Heart left ventricle (tissue), 16 donors: ENCODE results near the gene PFKFB3. TPM values are rescaled to one million over a fixed set of nuclear protein-coding genes. Genes with fewer than 3 reads are reported as not detected.

Experiments
- ATAC-seq, 4 donors: fragments of 200-7000 bp; cut with Tn5 transposase; one replicate each; pipeline ENCODE4 v1.9.1; 2020 to 2022; ENCODE audit warnings: moderate library complexity in 4 of 4, mild to moderate bottlenecking in 3 of 4, moderate number of reproducible peaks in 1 of 4
- DNase-seq, 5 donors: peaks; one replicate each; pipeline ENCODE4 v3.0.0-alpha.2; 2020
- H3K27ac ChIP-seq, 12 donors: fragments of 200-600 bp; sonication (generic) in 4 of 12; one replicate each; pipeline versions ENCODE4 v1.5.0 to v1.8.0; 2016 to 2022; ENCODE audit warnings: mild to moderate bottlenecking in 2 of 12
- H3K27me3 ChIP-seq, 9 donors: fragments of 200-600 bp; sonication (generic) in 2 of 9; one replicate each; pipeline versions ENCODE4 v1.5.1 to v1.8.0; 2016 to 2022; ENCODE audit warnings: mild to moderate bottlenecking in 3 of 9
- H3K36me3 ChIP-seq, 9 donors: fragments of 200-600 bp; sonication (generic) in 2 of 9; one replicate each; pipeline versions ENCODE4 v1.5.0 to v1.8.0; 2018 to 2022; ENCODE audit warnings: mild to moderate bottlenecking in 2 of 9
- H3K4me1 ChIP-seq, 12 donors: fragments of 200-600 bp; sonication (generic) in 4 of 12; one replicate each; pipeline versions ENCODE4 v1.5.0 to v1.8.0; 2016 to 2022; ENCODE audit warnings: mild to moderate bottlenecking in 3 of 12
- H3K4me3 ChIP-seq, 12 donors: fragments of 200-600 bp; sonication (generic) in 4 of 12; one replicate each; pipeline versions ENCODE4 v1.5.0 to v1.8.0; 2017 to 2022; ENCODE audit warnings: mild to moderate bottlenecking in 9 of 12, moderate library complexity in 4 of 12
- H3K9me3 ChIP-seq, 12 donors: fragments of 200-600 bp; sonication (generic) in 4 of 12; one replicate each; pipeline versions ENCODE4 v1.5.0 to v1.8.0; 2016 to 2022; ENCODE audit warnings: mild to moderate bottlenecking in 1 of 12
- POLR2A ChIP-seq, 2 donors: fragments of 450-650 bp; IDR thresholded peaks; one replicate each; pipeline ENCODE4 v1.6.1; 2017; ENCODE audit warnings: antibody characterized with exemption in 2 of 2, mild to moderate bottlenecking in 2 of 2, moderate library complexity in 2 of 2
- WGBS, 4 donors: extraction: QIAGEN DNeasy Blood & Tissue Kit in 2 of 4; methylation state at CpG; one replicate each; pipeline versions ENCODE4 v1.1.5 to v1.1.7; 2013 to 2018; 5-methylcytosine and 5-hydroxymethylcytosine counted together
- intact Hi-C, 10 donors: fragments of 100-400 bp; cut with DNase I; formaldehyde crosslinking; loops; one replicate each; pipeline versions ENCODE4 v1.11.1 to v1.14.2; 2022
- polyA plus RNA-seq, 2 donors: library from polyadenylated mRNA; stranded (reverse); fragments of 200-250 nt; gene quantifications; one replicate each; pipeline ENCODE4 v1.2.3, GENCODE V29; 2013
- total RNA-seq, 9 donors: library from RNA; depleted of rRNA in 2 of 9; stranded (reverse); fragments of >200 nt in 2 of 9; fragmentation: NEBNext Ultra II Directional in 3 of 9; extraction: Animal tissue kit (Norgen Biotek cat#: 25700) in 3 of 9; gene quantifications; one replicate each; pipeline versions ENCODE4 v1.1.0 to v1.2.4, GENCODE V29; 2016 to 2023
- TF ChIP-seq, protein P1 (sequence below), 12 donors: fragments of 200-600 bp; sonication (generic) in 4 of 12; IDR thresholded peaks; one replicate each; pipeline versions ENCODE4 v1.5.0 to v1.8.0; 2018 to 2022; ENCODE audit warnings: antibody characterized with exemption in 12 of 12, mild to moderate bottlenecking in 5 of 12
- donor health status: ischemic (EF 13 %, LVEDD 7.1; RV severe dilation, severe dysfunction).
- donor health status: healthy with polysubstance abuse.
- donor health status: DM: no; HTN: yes; CAD: no.
- donor health status: DM: no; HTN: no; CAD: no.
- donor health status: ischemic (EF 25% LVEDD 6.9; RV normal size, moderate dysfunction).
- donor health status: ischemic (EF 25% LVEDD 5.7; RV mildly dilated, moderate dysfunction).
- donor health status: healthy.
- donor health status: DM: yes; HTN: yes; CAD: no.
- donor health status: ischemic (EF 35%, LVEDD 5.7; RV mildly dilated, moderate dysfunction).
- donor health status: nonischemic (EF 11% LVEDD 7.7; RV severe dilation, severe dysfunction).
- donor health status: DM: yes; HTN: yes; CAD: no.
- donor health status: PGD.
- donor health status: ischemic (EF 29% LVEDD 5.4; RV normal size, mild dysfunction).
- donor health status: nonischemic (EF 23%, LVEDD 6.1; RV moderate dilation, normal function).

The PFKFB3 gene
- total and polyA plus RNA-seq, 11 donors, result 6.2 to 53.1 (median 13.4) TPM

DNA sequence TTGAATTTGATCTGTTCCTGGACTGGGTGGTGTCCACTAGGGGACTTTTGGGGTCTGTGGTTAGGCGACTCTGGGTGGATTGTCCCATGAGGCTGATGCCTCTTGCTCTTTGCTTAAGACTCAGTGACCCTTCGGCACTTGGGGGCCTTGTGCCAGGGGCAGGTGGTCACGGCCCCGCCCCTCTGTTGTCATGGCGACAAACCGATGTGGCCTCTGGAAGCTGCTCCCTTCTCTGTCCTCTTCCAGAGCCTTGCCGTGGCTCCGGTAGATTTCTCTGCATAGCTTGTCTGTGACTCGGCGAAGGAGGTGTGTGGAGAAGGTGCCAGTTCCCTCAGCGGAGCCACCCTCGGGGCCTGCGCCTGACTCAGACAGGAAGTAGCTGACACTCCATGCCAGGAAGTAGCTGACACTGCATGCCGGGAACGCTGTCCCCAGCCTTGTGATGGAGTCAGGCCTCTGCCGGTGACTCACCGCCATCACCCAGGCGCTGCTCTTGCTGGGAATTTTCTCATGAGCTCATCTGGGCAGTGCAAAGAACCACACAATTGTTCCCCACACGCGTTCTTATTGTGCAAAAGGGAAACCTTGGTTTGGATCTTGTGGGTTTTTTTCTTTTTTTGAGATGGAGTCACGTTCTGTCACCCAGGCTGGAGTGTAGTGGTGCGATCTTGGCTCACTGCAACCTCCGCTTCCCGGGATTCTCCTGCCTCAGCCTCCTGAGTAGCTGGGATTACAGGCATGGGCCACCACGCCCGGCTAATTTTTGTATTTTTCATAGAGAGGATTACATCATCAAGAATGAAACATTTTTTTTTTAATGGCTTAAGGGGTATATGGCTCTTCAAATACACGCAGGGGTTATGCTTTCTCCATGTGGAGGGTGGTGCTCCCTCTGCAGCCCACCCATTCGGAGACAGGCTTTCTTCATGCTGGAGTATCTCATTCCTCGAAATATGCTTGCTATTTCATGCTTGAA is 72.6 kb downstream of the PFKFB3 start:
- Histone ChIP-seq H3K27ac (peak overlapping the region in 11 of 12 donors; percentile 37 to 94 (median 71)), H3K27me3 (no peaks in the 10 kb centered on the region), H3K4me3 (peak overlapping the region in 7 of 12 donors; percentile 11 to 45 (median 38)), H3K4me1 (peaks cover 0 to 36% (median 7%) of the 10 kb centered on the region in 12 donors), H3K9me3 (no peaks in the 10 kb centered on the region), H3K36me3 (no peaks in the 10 kb centered on the region)
- peak in 1 of 2 donors; percentile 44 for TF ChIP-seq POLR2A (IDR thresholded peaks at IDR 0.05)
- TF ChIP-seq, protein P1, sequence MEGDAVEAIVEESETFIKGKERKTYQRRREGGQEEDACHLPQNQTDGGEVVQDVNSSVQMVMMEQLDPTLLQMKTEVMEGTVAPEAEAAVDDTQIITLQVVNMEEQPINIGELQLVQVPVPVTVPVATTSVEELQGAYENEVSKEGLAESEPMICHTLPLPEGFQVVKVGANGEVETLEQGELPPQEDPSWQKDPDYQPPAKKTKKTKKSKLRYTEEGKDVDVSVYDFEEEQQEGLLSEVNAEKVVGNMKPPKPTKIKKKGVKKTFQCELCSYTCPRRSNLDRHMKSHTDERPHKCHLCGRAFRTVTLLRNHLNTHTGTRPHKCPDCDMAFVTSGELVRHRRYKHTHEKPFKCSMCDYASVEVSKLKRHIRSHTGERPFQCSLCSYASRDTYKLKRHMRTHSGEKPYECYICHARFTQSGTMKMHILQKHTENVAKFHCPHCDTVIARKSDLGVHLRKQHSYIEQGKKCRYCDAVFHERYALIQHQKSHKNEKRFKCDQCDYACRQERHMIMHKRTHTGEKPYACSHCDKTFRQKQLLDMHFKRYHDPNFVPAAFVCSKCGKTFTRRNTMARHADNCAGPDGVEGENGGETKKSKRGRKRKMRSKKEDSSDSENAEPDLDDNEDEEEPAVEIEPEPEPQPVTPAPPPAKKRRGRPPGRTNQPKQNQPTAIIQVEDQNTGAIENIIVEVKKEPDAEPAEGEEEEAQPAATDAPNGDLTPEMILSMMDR (IDR thresholded peaks at IDR 0.05), result peak in 2 of 12 donors; percentile 3 to 13
- intact Hi-C loops, result no loop called here
- 53 to 65% (median 54%) methylated on average over 24 to 29 of the region's 29 CpGs for WGBS, 4 donors
- DNase-seq, result peak; percentile 86 to 97 (median 92)
- peak; percentile 88 to 99 (median 98) for ATAC-seq

DNA sequence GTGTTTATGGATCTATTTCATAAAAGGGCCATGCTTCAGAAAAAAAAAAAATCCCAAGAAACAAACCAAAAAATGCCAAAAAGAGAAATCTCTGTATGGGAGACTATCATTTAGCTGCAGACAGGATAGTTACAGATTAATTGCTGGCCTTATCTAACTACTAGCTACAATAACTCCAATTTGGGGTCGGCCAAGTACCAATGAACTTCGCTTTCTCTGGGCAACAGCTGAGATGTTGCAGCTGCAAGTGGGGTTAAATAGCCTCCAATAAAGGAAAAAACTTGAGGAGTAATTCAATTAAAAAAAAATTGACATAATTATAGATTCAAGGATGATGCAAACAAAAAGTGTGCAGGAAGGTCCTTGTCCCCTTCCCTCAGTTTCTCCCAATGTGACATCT is 73.6 kb downstream of the PFKFB3 start:
- intact Hi-C loops, result no loop called here
- ATAC-seq (no peak), DNase-seq (no peak)
- no peak for TF ChIP-seq POLR2A (IDR thresholded peaks at IDR 0.05)
- Histone ChIP-seq H3K27me3 (no peaks in the 10 kb centered on the region), H3K4me3 (no peak overlapping the region), H3K36me3 (no peaks in the 10 kb centered on the region), H3K27ac (peak overlapping the region in 1 of 12 donors; percentile 72), H3K9me3 (no peaks in the 10 kb centered on the region), H3K4me1 (peaks cover 0 to 26% (median 7%) of the 10 kb centered on the region in 12 donors)
- WGBS, 4 donors, result 90 to 98% (median 92%) methylated on average over 2 of the region's 2 CpGs

DNA sequence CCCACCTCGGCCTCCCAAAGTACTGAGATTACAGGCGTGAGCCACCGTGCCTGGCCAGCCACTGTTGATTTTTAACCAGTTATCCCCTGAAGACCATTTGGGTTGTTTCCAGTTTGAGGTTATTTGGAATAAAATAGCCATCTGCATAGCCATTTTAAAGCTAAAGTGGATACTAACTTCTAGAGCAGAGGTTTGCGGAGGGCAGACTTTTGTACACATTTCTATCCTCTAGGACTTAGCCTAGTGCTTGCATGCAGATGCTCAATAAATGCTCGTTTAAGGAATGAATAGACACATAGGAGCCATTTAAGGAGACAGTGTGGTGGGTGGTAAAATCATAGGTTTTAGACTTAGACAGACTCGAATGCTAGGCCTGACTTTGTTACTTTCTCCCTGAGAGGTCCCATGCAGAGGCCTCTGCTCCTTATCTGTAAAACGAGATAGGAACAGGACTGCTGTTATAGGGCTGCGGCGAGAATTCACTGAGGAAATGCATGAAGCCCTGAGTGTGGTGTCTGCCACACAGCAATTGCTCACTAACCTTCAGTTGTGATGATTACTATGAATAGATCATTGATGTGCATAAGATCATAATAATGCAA is 75.9 kb downstream of the PFKFB3 start:
- no peak for ATAC-seq
- no peak overlapping the region for H3K27ac ChIP-seq
- 55 to 65% (median 61%) methylated on average over 9 of the region's 9 CpGs for WGBS, 4 donors
- H3K36me3 ChIP-seq, result no peaks in the 10 kb centered on the region
- no peaks in the 10 kb centered on the region for H3K9me3 ChIP-seq
- H3K4me3 ChIP-seq, result no peak overlapping the region
- intact Hi-C loops, result no loop called here
- peaks cover 0 to 21% (median 7%) of the 10 kb centered on the region in 12 donors for H3K4me1 ChIP-seq
- DNase-seq, result no peak
- H3K27me3 ChIP-seq, result no peaks in the 10 kb centered on the region
- no peak for TF ChIP-seq POLR2A (IDR thresholded peaks at IDR 0.05)
- TF ChIP-seq, protein P1 (IDR thresholded peaks at IDR 0.05), result no peak

DNA sequence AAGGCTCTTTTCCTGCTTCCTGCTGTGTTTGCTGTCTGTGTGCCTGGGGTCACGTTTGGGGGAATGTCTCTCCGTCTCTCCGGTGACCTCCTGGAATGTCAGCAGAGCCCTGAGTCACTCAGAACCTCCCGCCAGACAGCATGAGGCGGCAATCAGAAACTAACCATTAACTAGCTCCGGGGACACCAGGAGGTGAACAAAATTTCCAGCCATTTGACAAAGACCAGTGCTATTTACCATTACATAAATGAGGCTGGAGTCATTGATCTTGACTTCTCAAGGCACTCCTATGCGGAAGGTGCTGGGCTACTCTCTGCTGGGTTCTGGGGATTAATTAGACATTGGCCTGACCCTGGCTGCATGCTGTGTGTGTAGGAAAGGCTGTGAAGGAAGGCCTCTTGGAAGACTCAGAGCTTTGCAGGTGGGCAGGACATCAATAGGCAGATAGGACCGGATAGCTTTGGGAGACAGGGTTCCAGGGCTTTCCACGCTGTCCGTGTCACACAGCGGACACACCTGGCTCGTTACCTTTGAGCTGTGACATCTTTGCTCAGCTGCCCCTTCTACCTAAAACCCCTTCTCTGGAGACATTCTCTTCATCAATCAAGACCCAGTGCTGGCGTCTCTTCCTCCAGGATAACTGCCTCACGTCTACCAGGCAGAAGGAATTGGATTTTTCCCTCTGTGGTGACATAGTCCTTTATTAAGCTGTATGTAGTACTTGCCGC is 77.0 kb downstream of the PFKFB3 start:
- TF ChIP-seq, protein P1 (IDR thresholded peaks at IDR 0.05), result no peak
- TF ChIP-seq POLR2A (IDR thresholded peaks at IDR 0.05), result no peak
- Histone ChIP-seq H3K27me3 (no peaks in the 10 kb centered on the region), H3K36me3 (no peaks in the 10 kb centered on the region), H3K4me3 (no peak overlapping the region), H3K4me1 (peaks cover 0 to 15% (median 7%) of the 10 kb centered on the region in 12 donors), H3K9me3 (no peaks in the 10 kb centered on the region), H3K27ac (peak overlapping the region in 1 of 12 donors; percentile 29)
- 71 to 76% (median 74%) methylated on average over 15 of the region's 15 CpGs for WGBS, 4 donors
- intact Hi-C loops, result no loop called here
- no peak for DNase-seq
- ATAC-seq, result peak in 1 of 4 donors; percentile 33
